IMR-90 (cell line): ENCODE data around the gene PRKD3. TPM values are rescaled to one million over a fixed set of nuclear protein-coding genes. Genes with fewer than 3 reads are reported as not detected.

Experiments used
- ATAC-seq: fragments of 200-7000 bp; cut with Tn5 transposase; 2 replicates; pipeline ENCODE4 v1.9.1; 2020; ENCODE audit warnings: low read depth, mild to moderate bottlenecking, moderate library complexity
- BruUV-seq: library from RNA; stranded (reverse); fragments of 400-500 nt; replicated peaks from 2 replicates; lab custom pipeline; 2021; lab: Mats Ljungman, UMichigan
- CTCF ChIA-PET: fragments of 300-600 bp; formaldehyde crosslinking; extraction: SDS; loops from one replicate; lab custom pipeline; 2021; ENCODE audit warnings: antibody characterized with exemption; lab: Yijun Ruan, JAX
- POLR2A ChIA-PET: fragments of 300-600 bp; sonication (Branson Sonifier 250); formaldehyde crosslinking; loops from one replicate; lab custom pipeline; 2022; ENCODE audit warnings: antibody characterized with exemption; ENCODE audit not compliant: unreplicated experiment; lab: Charles Lee
- DNase-seq: peaks from one replicate; pipeline ENCODE4 v3.0.0; 2013
- H2AFZ ChIP-seq: replicated peaks from 2 replicates; pipeline ENCODE3; 2013; ENCODE audit warnings: low read length, mild to moderate bottlenecking; ENCODE audit not compliant: poor library complexity
- H2AK5ac ChIP-seq: 2 replicates; pipeline ENCODE4 v1.6.1; 2013; ENCODE audit warnings: low read depth, low read length, inconsistent platforms
- H2AK9ac ChIP-seq: replicated peaks from 2 replicates; pipeline ENCODE3; 2013; ENCODE audit warnings: mild to moderate bottlenecking, low read depth, low read length, moderate library complexity; ENCODE audit not compliant: poor library complexity
- H2BK120ac ChIP-seq: 2 replicates; pipeline ENCODE4 v1.6.1; 2013; ENCODE audit warnings: low read depth, low read length, inconsistent platforms
- H2BK15ac ChIP-seq: 3 replicates; pipeline ENCODE4 v1.6.1; 2013; ENCODE audit warnings: low read depth, low read length, inconsistent platforms
- H2BK20ac ChIP-seq: 2 replicates; pipeline ENCODE4 v1.6.1; 2013; ENCODE audit warnings: low read depth, mild to moderate bottlenecking, inconsistent platforms, low read length, moderate library complexity
- H2BK5ac ChIP-seq: 2 replicates; pipeline ENCODE4 v1.6.1; 2013; ENCODE audit warnings: mild to moderate bottlenecking, low read depth, low read length, inconsistent platforms; ENCODE audit not compliant: poor library complexity, severe bottlenecking
- H3K14ac ChIP-seq: replicated peaks from 2 replicates; pipeline ENCODE4 v1.6.1; 2013; ENCODE audit warnings: low read depth, low read length, inconsistent platforms
- H3K18ac ChIP-seq: 2 replicates; pipeline ENCODE4 v1.6.1; 2013; ENCODE audit warnings: low read depth, low read length, control low read depth
- H3K23ac ChIP-seq: 2 replicates; pipeline ENCODE4 v1.6.1; 2013; ENCODE audit warnings: low read depth, low read length, inconsistent platforms
- H3K27ac ChIP-seq: 2 replicates; pipeline ENCODE4 v1.5.1; 2013; ENCODE audit warnings: mild to moderate bottlenecking, control low read depth, low read length; ENCODE audit not compliant: insufficient read depth
- H3K27me3 ChIP-seq: 2 replicates; pipeline ENCODE4 v1.6.1; 2013; ENCODE audit warnings: low read length; ENCODE audit not compliant: control insufficient read depth, insufficient read depth
- H3K36me3 ChIP-seq: 2 replicates; pipeline ENCODE4 v1.6.1; 2013; ENCODE audit warnings: low read length, mixed read lengths; ENCODE audit not compliant: control insufficient read depth, insufficient read depth
- H3K4ac ChIP-seq: 2 replicates; pipeline ENCODE4 v1.6.1; 2013; ENCODE audit warnings: low read depth, low read length, inconsistent platforms
- H3K4me1 ChIP-seq: 2 replicates; pipeline ENCODE4 v1.6.1; 2013; ENCODE audit warnings: low read length, mixed read lengths; ENCODE audit not compliant: control insufficient read depth, insufficient read depth
- H3K4me2 ChIP-seq: 2 replicates; pipeline ENCODE4 v1.6.1; 2013; ENCODE audit warnings: low read depth, mild to moderate bottlenecking, control low read depth, low read length, moderate library complexity
- H3K4me3 ChIP-seq: 2 replicates; pipeline ENCODE4 v1.5.1; 2013; ENCODE audit warnings: low read depth, mild to moderate bottlenecking, control low read depth, low read length, moderate library complexity; ENCODE audit not compliant: insufficient read depth
- H3K56ac ChIP-seq: 2 replicates; pipeline ENCODE4 v1.6.1; 2013; ENCODE audit warnings: low read length, inconsistent platforms; ENCODE audit not compliant: insufficient read depth; ENCODE audit errors: extremely low read depth
- H3K79me1 ChIP-seq, 2 experiments: 2 replicates each; pipeline ENCODE4 v1.6.1; 2013; ENCODE audit warnings: low read length in 2 of 2, inconsistent platforms in 1 of 2, low read depth in 1 of 2
- H3K9ac ChIP-seq: 2 replicates; pipeline ENCODE4 v1.6.1; 2013; ENCODE audit warnings: low read depth, low read length, control low read depth
- H3K9me1 ChIP-seq: 2 replicates; pipeline ENCODE4 v1.6.1; 2013; ENCODE audit warnings: low read length, inconsistent platforms; ENCODE audit not compliant: insufficient read depth
- H3K9me3 ChIP-seq: 2 replicates; pipeline ENCODE4 v1.6.1; 2013; ENCODE audit warnings: low read length; ENCODE audit not compliant: control insufficient read depth, insufficient read depth
- H4K20me1 ChIP-seq: 2 replicates; pipeline ENCODE4 v1.6.1; 2013; ENCODE audit warnings: low read length, inconsistent platforms; ENCODE audit not compliant: insufficient read depth
- H4K5ac ChIP-seq: 2 replicates; pipeline ENCODE4 v1.6.1; 2013; ENCODE audit warnings: mild to moderate bottlenecking, low read depth, low read length, control low read depth
- H4K8ac ChIP-seq, 2 experiments: 2 replicates each; pipeline ENCODE4 v1.6.1; 2013; ENCODE audit warnings: low read depth in 2 of 2, low read length in 2 of 2, control low read depth in 1 of 2, inconsistent platforms in 1 of 2
- H4K91ac ChIP-seq: 2 replicates; pipeline ENCODE4 v1.6.1; 2013; ENCODE audit warnings: low read depth, low read length, inconsistent platforms; ENCODE audit not compliant: insufficient read depth
- BHLHE40 ChIP-seq: fragments of 150-350 bp; IDR thresholded peaks from 2 replicates; pipeline ENCODE4 v1.6.1; 2016; ENCODE audit warnings: mild to moderate bottlenecking, low read depth, low read length
- CEBPB ChIP-seq: IDR thresholded peaks from 2 replicates; pipeline ENCODE4 v1.6.1; 2012; ENCODE audit warnings: low read depth, low read length, improper control_type of control experiment
- CHD1 ChIP-seq: IDR thresholded peaks from 2 replicates; pipeline ENCODE4 v1.6.1; 2012; ENCODE audit warnings: low read depth, low read length, improper control_type of control experiment
- ELK1 ChIP-seq: fragments of 150-350 bp; IDR thresholded peaks from 2 replicates; pipeline ENCODE4 v1.6.1; 2016; ENCODE audit warnings: low read depth, mild to moderate bottlenecking, low read length, moderate library complexity, borderline replicate concordance
- FOS ChIP-seq: fragments of 150-350 bp; IDR thresholded peaks from 2 replicates; pipeline ENCODE4 v1.6.1; 2016; ENCODE audit warnings: low read depth, low read length
- MAFK ChIP-seq: IDR thresholded peaks from 2 replicates; pipeline ENCODE4 v1.6.1; 2012; ENCODE audit warnings: low read depth, low read length, improper control_type of control experiment
- MAZ ChIP-seq: IDR thresholded peaks from 2 replicates; pipeline ENCODE4 v1.6.1; 2012; ENCODE audit warnings: low read depth, mild to moderate bottlenecking, low read length, improper control_type of control experiment, moderate library complexity, borderline replicate concordance
- MXI1 ChIP-seq: IDR thresholded peaks from 2 replicates; pipeline ENCODE4 v1.6.1; 2012; ENCODE audit warnings: low read depth, mild to moderate bottlenecking, low read length, moderate library complexity, borderline replicate concordance
- NFE2L2 ChIP-seq: fragments of 150-350 bp; IDR thresholded peaks from 2 replicates; pipeline ENCODE4 v1.6.1; 2016; ENCODE audit warnings: low read depth, mild to moderate bottlenecking, low read length
- POLR2A ChIP-seq: IDR thresholded peaks from 2 replicates; pipeline ENCODE4 v1.6.1; 2012; ENCODE audit warnings: mild to moderate bottlenecking, low read depth, low read length
- RAD21 ChIP-seq: IDR thresholded peaks from 2 replicates; pipeline ENCODE4 v1.6.1; 2012; ENCODE audit warnings: low read length, improper control_type of control experiment
- RCOR1 ChIP-seq: IDR thresholded peaks from 2 replicates; pipeline ENCODE4 v1.6.1; 2012; ENCODE audit warnings: mild to moderate bottlenecking, low read length, improper control_type of control experiment; ENCODE audit not compliant: insufficient replicate concordance
- RFX5 ChIP-seq: IDR thresholded peaks from 2 replicates; pipeline ENCODE4 v1.8.0; 2012; ENCODE audit warnings: low read depth, mild to moderate bottlenecking, low read length, moderate library complexity
- SMC3 ChIP-seq: fragments of 150-350 bp; IDR thresholded peaks from 2 replicates; pipeline ENCODE4 v1.6.1; 2016; ENCODE audit warnings: low read depth, mild to moderate bottlenecking, antibody characterized with exemption, low read length, moderate library complexity
- USF2 ChIP-seq: fragments of 150-350 bp; IDR thresholded peaks from 2 replicates; pipeline ENCODE4 v1.6.1; 2017; ENCODE audit warnings: mild to moderate bottlenecking, antibody characterized with exemption, low read length, low read depth
- WGBS, 2 experiments: methylation state at CpG; one replicate each; pipeline versions ENCODE4 v1.1.5 to v1.1.7; 2013; ENCODE audit warnings: missing lambda C conversion rate in 2 of 2; ENCODE audit not compliant: insufficient read length in 1 of 2; ENCODE audit errors: extremely low coverage in 2 of 2; 5-methylcytosine and 5-hydroxymethylcytosine counted together
- dilution Hi-C: fragments of 300-500 bp; cut with HindIII; formaldehyde crosslinking; loops from one replicate; pipeline ENCODE4 v1.14.3; 2018; ENCODE audit warnings: low sequenced_read_pairs; ENCODE audit not compliant: unreplicated experiment
- in situ Hi-C: fragments of 300-500 bp; cut with MboI; formaldehyde crosslinking; loops from 3 replicates; pipeline ENCODE4 v1.14.3; 2019; ENCODE audit warnings: low sequenced_read_pairs, inconsistent platforms, mixed read lengths
- intact Hi-C: fragments of 100-400 bp; cut with micrococcal nuclease; formaldehyde crosslinking; loops from 2 replicates; pipeline ENCODE4 v1.10.0; 2022
- polyA plus RNA-seq, 3 experiments: library from polyadenylated mRNA; depleted of rRNA; stranded (reverse); fragments of >200 nt; gene quantifications; 2 replicates each; pipeline ENCODE4 v1.2.3, GENCODE V29; 2012; ENCODE audit warnings: low replicate concordance in 1 of 3
- total RNA-seq: library from RNA; depleted of rRNA; stranded (reverse); fragments of >200 nt; gene quantifications from 2 replicates; pipeline ENCODE4 v1.2.3, GENCODE V29; 2012
- TF ChIP-seq, protein P1 (sequence below): conservative IDR thresholded peaks from 2 replicates; pipeline ENCODE4 v1.5.1; 2012; ENCODE audit warnings: mild to moderate bottlenecking, low read depth, low read length, improper control_type of control experiment

Gene PRKD3
- total and polyA plus RNA-seq, 2 of the 4 experiments (the other 2 are of a cell fraction), result 15.8 to 46.4 TPM

GRCh38 chr2:37350034-37350433, 25.4 kb upstream of the PRKD3 start:
- Histone ChIP-seq H3K56ac (no peak overlapping the region), H2BK5ac (no peak overlapping the region), H3K36me3 (no peaks in the 10 kb centered on the region), H2AK5ac (no peak overlapping the region), H3K27ac (no peak overlapping the region), H3K9me3 (no peaks in the 10 kb centered on the region), H4K8ac (no peak overlapping the region), H3K23ac (no peak overlapping the region), H3K18ac (no peak overlapping the region), H4K5ac (no peak overlapping the region), H3K9ac (no peak overlapping the region), H3K4me3 (no peak overlapping the region), H4K20me1 (no peaks in the 10 kb centered on the region), H2BK20ac (no peak overlapping the region), H2BK120ac (no peak overlapping the region), H4K91ac (no peak overlapping the region), H3K9me1 (no peaks in the 10 kb centered on the region), H2BK15ac (no peak overlapping the region), H2AFZ (no peak overlapping the region), H3K14ac (no peak overlapping the region), H3K4me1 (no peaks in the 10 kb centered on the region), H3K4ac (no peak overlapping the region), H2AK9ac (no peak overlapping the region), H3K79me1 (no peaks in the 10 kb centered on the region), H3K4me2 (no peak overlapping the region), H3K27me3 (peaks cover 5% of the 10 kb centered on the region)
- POLR2A ChIA-PET, result no interaction called here
- CTCF ChIA-PET, result no interaction called here
- ATAC-seq (no peak), DNase-seq (no peak)
- in situ Hi-C loops (no loop called here), dilution Hi-C loops (no loop called here), intact Hi-C loops (no loop called here)
- no peak for TF ChIP-seq USF2
- no peak for TF ChIP-seq CEBPB
- no peak for TF ChIP-seq ELK1
- no peak for TF ChIP-seq CHD1
- no peak for TF ChIP-seq NFE2L2
- TF ChIP-seq, protein P1, sequence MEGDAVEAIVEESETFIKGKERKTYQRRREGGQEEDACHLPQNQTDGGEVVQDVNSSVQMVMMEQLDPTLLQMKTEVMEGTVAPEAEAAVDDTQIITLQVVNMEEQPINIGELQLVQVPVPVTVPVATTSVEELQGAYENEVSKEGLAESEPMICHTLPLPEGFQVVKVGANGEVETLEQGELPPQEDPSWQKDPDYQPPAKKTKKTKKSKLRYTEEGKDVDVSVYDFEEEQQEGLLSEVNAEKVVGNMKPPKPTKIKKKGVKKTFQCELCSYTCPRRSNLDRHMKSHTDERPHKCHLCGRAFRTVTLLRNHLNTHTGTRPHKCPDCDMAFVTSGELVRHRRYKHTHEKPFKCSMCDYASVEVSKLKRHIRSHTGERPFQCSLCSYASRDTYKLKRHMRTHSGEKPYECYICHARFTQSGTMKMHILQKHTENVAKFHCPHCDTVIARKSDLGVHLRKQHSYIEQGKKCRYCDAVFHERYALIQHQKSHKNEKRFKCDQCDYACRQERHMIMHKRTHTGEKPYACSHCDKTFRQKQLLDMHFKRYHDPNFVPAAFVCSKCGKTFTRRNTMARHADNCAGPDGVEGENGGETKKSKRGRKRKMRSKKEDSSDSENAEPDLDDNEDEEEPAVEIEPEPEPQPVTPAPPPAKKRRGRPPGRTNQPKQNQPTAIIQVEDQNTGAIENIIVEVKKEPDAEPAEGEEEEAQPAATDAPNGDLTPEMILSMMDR, result no peak
- TF ChIP-seq SMC3, result no peak
- TF ChIP-seq RCOR1, result no peak
- TF ChIP-seq FOS, result no peak
- TF ChIP-seq RFX5, result no peak
- TF ChIP-seq POLR2A, result no peak
- no peak for TF ChIP-seq MAFK
- TF ChIP-seq RAD21, result no peak
- no peak for TF ChIP-seq MXI1
- TF ChIP-seq BHLHE40, result no peak
- TF ChIP-seq MAZ, result no peak
- no TSS peak for BruUV-seq
- WGBS, 2 experiments, result 29% methylated on average over 1 of the region's 3 CpGs; no CpG with 5 or more reads in 1 of the 2 experiments
